Measurements from ENCODE around the gene L2HGDH. TPM values are rescaled to one million over a fixed set of nuclear protein-coding genes. Genes with fewer than 3 reads are reported as not detected.

The L2HGDH gene
- total RNA-seq, 1 experiment from 2014 or later, result 27.8 TPM

GRCh38 chr14:50228313-50228712, 83.7 kb downstream of the L2HGDH start:
- Histone ChIP-seq H3F3A (ENCODE audit: low read length, unreplicated experiment) (peaks cover 10% of the 10 kb centered on the region), H3K9me2 (replicated peaks; ENCODE audit: low read length) (no peaks in the 10 kb centered on the region), H3K4me1 (ENCODE audit: insufficient read depth, low read length) (peaks cover 35% of the 10 kb centered on the region), H2AFZ (ENCODE audit: low read length) (no peak overlapping the region), H3K4me3 (ENCODE audit: low read length) (no peak overlapping the region), H3K36me3 (ENCODE audit: low read depth, low read length) (no peaks in the 10 kb centered on the region), H3K9me3 (ENCODE audit: low read length) (no peaks in the 10 kb centered on the region), H3K79me2 (ENCODE audit: low read length) (peaks cover 62% of the 10 kb centered on the region), H3K27me3 (ENCODE audit: low read length) (no peaks in the 10 kb centered on the region), H3K9ac (ENCODE audit: low read length) (no peak overlapping the region), H4K20me1 (ENCODE audit: low read length) (0 out of 2 replicates have a peak, but pooled peaks cover 11% of the 10 kb centered on the region), H3K27ac (ENCODE audit: low read length) (no peak overlapping the region), H3K4me2 (ENCODE audit: low read length) (no peak overlapping the region)
- BruUV-seq (replicated peaks), result no TSS peak
- intact Hi-C loops (cut with micrococcal nuclease), result no loop called here
- DNase-seq, result no peak
- no peak for ATAC-seq
- ChIA-PET POLR2A (ENCODE audit: unreplicated experiment) (no interaction called here), CTCF (interaction anchor here (0.6 kb wide), 1 partner anchor 42 kb away, joined by 3 read pairs; no protein-coding TSS in a partner anchor)
- no peak for TF ChIP-seq CTCF (conservative IDR thresholded peaks at IDR 0.05; ENCODE audit: low read depth, low read length)

GRCh38 chr14:50225974-50226297, 86.1 kb downstream of the L2HGDH start:
- Histone ChIP-seq H3K36me3 (ENCODE audit: low read depth, low read length) (no peaks in the 10 kb centered on the region), H3F3A (ENCODE audit: low read length, unreplicated experiment) (no peaks in the 10 kb centered on the region), H3K9me2 (replicated peaks; ENCODE audit: low read length) (no peaks in the 10 kb centered on the region), H3K4me3 (ENCODE audit: low read length) (no peak overlapping the region), H3K27me3 (ENCODE audit: low read length) (no peaks in the 10 kb centered on the region), H3K27ac (ENCODE audit: low read length) (no peak overlapping the region), H2AFZ (ENCODE audit: low read length) (no peak overlapping the region), H3K4me1 (ENCODE audit: insufficient read depth, low read length) (peaks cover 21% of the 10 kb centered on the region), H3K79me2 (ENCODE audit: low read length) (peaks cover 66% of the 10 kb centered on the region), H3K9ac (ENCODE audit: low read length) (no peak overlapping the region), H4K20me1 (ENCODE audit: low read length) (0 out of 2 replicates have a peak, but pooled peaks cover 11% of the 10 kb centered on the region), H3K9me3 (ENCODE audit: low read length) (no peaks in the 10 kb centered on the region), H3K4me2 (ENCODE audit: low read length) (peak overlapping the region; percentile 59; the same call in 1 of the 2 replicates)
- DNase-seq (no peak), ATAC-seq (no peak)
- CTCF ChIA-PET, result no interaction called here
- TF ChIP-seq EZH2 (IDR thresholded peaks at IDR 0.05; ENCODE audit: low read length, unreplicated experiment) (no peak), EZH2phosphoT487 (IDR thresholded peaks at IDR 0.05; ENCODE audit: borderline replicate concordance, low read length) (no peak), CTCF (conservative IDR thresholded peaks at IDR 0.05; ENCODE audit: low read depth, low read length) (no peak)
- intact Hi-C loops (cut with micrococcal nuclease), result no loop called here
- POLR2A ChIA-PET (ENCODE audit: unreplicated experiment), result no interaction called here
- no TSS peak for BruUV-seq (replicated peaks)

- H4K20me1 ChIP-seq (ENCODE audit: low read length), result 0 out of 2 replicates have a peak, but pooled peaks cover 11% of the 10 kb centered on the region
- peak; percentile 83 for ATAC-seq
- no peaks in the 10 kb centered on the region for H3K27me3 ChIP-seq (ENCODE audit: low read length)
- H3K27ac ChIP-seq (ENCODE audit: low read length), result no peak overlapping the region
- no peak overlapping the region for H2AFZ ChIP-seq (ENCODE audit: low read length)
- no TSS peak for BruUV-seq (replicated peaks)
- peak overlapping the region; percentile 59 for H3K4me2 ChIP-seq (ENCODE audit: low read length)
- H3K9me3 ChIP-seq (ENCODE audit: low read length), result no peaks in the 10 kb centered on the region
- no peak overlapping the region for H3K9ac ChIP-seq (ENCODE audit: low read length)
- H3K4me3 ChIP-seq (ENCODE audit: low read length), result no peak overlapping the region
- CTCF ChIA-PET, result interaction anchor here (0.6 kb wide), 1 partner anchor 364 kb away, joined by 13 read pairs; no protein-coding TSS in a partner anchor
- H3F3A ChIP-seq (ENCODE audit: low read length, unreplicated experiment), result no peaks in the 10 kb centered on the region
- no peaks in the 10 kb centered on the region for H3K9me2 ChIP-seq (replicated peaks; ENCODE audit: low read length)
- POLR2A ChIA-PET (ENCODE audit: unreplicated experiment), result no interaction called here
- peaks cover 21% of the 10 kb centered on the region for H3K4me1 ChIP-seq (ENCODE audit: insufficient read depth, low read length)
- TF ChIP-seq EZH2 (IDR thresholded peaks at IDR 0.05; ENCODE audit: low read length, unreplicated experiment) (no peak), EZH2phosphoT487 (IDR thresholded peaks at IDR 0.05; ENCODE audit: borderline replicate concordance, low read length) (no peak), CTCF (conservative IDR thresholded peaks at IDR 0.05; ENCODE audit: low read depth, low read length) (no peak)
- no peaks in the 10 kb centered on the region for H3K36me3 ChIP-seq (ENCODE audit: low read depth, low read length)
- intact Hi-C loops (cut with micrococcal nuclease), result no loop called here
- DNase-seq, result peak; percentile 87
- H3K79me2 ChIP-seq (ENCODE audit: low read length), result peaks cover 62% of the 10 kb centered on the region
Measured at GRCh38 chr14:50225067-50225973, 86.7 kb downstream of the L2HGDH start.

Measured in PC-3 (cell line).